H1 (cell line): ENCODE measurements around the gene LBP. TPM values are rescaled to one million over a fixed set of nuclear protein-coding genes. Genes with fewer than 3 reads are reported as not detected.

Experiments used
- CTCF ChIA-PET: fragments of 300-600 bp; sonication (Branson Sonifier 250); formaldehyde crosslinking; loops from one replicate; lab custom pipeline; 2021; ENCODE audit not compliant: partially characterized antibody; lab: Charles Lee
- POLR2A ChIA-PET: fragments of 300-600 bp; sonication (Branson Sonifier 250); formaldehyde crosslinking; loops from one replicate; lab custom pipeline; 2021; ENCODE audit warnings: inconsistent platforms; ENCODE audit not compliant: partially characterized antibody; lab: Charles Lee
- DNase-seq, 2 experiments: peaks; one replicate each; pipeline versions ENCODE4 v3.0.0 to v3.0.0-alpha.2; 2010 to 2022; ENCODE audit warnings: low spot score in 2 of 2, low read depth in 1 of 2, mixed read lengths in 1 of 2
- FAIRE-seq: peaks from 2 replicates; lab custom pipeline; 2011; peaks lifted over from hg19 to GRCh38; lab: Jason Lieb, UNC
- H2AFZ ChIP-seq: 2 replicates; pipeline ENCODE4 v1.8.1; 2012; ENCODE audit warnings: low read length, inconsistent platforms
- H2AK5ac ChIP-seq: 2 replicates; pipeline ENCODE4 v1.6.1; 2013; ENCODE audit warnings: low read depth, low read length
- H2BK120ac ChIP-seq: replicated peaks from 2 replicates; pipeline ENCODE3; 2013; ENCODE audit warnings: low read depth, low read length, inconsistent platforms
- H2BK12ac ChIP-seq: 2 replicates; pipeline ENCODE4 v1.6.1; 2013; ENCODE audit warnings: low read depth, low read length
- H2BK15ac ChIP-seq: 2 replicates; pipeline ENCODE4 v1.6.1; 2013; ENCODE audit warnings: low read length
- H2BK20ac ChIP-seq: 2 replicates; pipeline ENCODE4 v1.6.1; 2013; ENCODE audit warnings: low read length
- H2BK5ac ChIP-seq: 2 replicates; pipeline ENCODE4 v1.6.1; 2013; ENCODE audit warnings: low read depth, low read length
- H3K14ac ChIP-seq: 2 replicates; pipeline ENCODE4 v1.6.1; 2013; ENCODE audit warnings: inconsistent platforms; ENCODE audit not compliant: insufficient read length
- H3K18ac ChIP-seq: 2 replicates; pipeline ENCODE4 v1.6.1; 2013; ENCODE audit warnings: low read length; ENCODE audit errors: extremely low read depth
- H3K23ac ChIP-seq: 2 replicates; pipeline ENCODE4 v1.6.1; 2013; ENCODE audit warnings: inconsistent platforms; ENCODE audit not compliant: insufficient read length
- H3K23me2 ChIP-seq: 2 replicates; pipeline ENCODE4 v1.6.1; 2013; ENCODE audit warnings: low read depth, low read length
- H3K27ac ChIP-seq: 2 replicates; pipeline ENCODE4 v1.6.1; 2011; ENCODE audit warnings: low read depth, low read length, inconsistent platforms
- H3K27me3 ChIP-seq, 4 experiments: replicated peaks in 1 of 4; 1 replicate in 1 of 4; 2 replicates in 3 of 4; pipeline versions ENCODE4 v1.6.1 to v1.8.1; 2011 to 2013; ENCODE audit warnings: low read length in 3 of 4, mild to moderate bottlenecking in 3 of 4, inconsistent platforms in 2 of 4, mixed read lengths in 2 of 4, moderate library complexity in 1 of 4; ENCODE audit not compliant: control insufficient read depth in 3 of 4, insufficient read depth in 3 of 4; ENCODE audit errors: extremely low read depth in 1 of 4
- H3K36me3 ChIP-seq, 4 experiments: 2 replicates each; pipeline versions ENCODE4 v1.6.1 to v1.8.1; 2011 to 2013; ENCODE audit warnings: mild to moderate bottlenecking in 4 of 4, low read length in 3 of 4, moderate library complexity in 2 of 4, control low read depth in 1 of 4, inconsistent platforms in 1 of 4; ENCODE audit not compliant: insufficient read depth in 4 of 4, control insufficient read depth in 2 of 4
- H3K4ac ChIP-seq: replicated peaks from 2 replicates; pipeline ENCODE3; 2013; ENCODE audit warnings: low read length, low read depth, mixed read lengths, inconsistent platforms; ENCODE audit not compliant: insufficient read length
- H3K4me1 ChIP-seq, 4 experiments: replicated peaks in 1 of 4; 1 replicate in 1 of 4; 2 replicates in 3 of 4; pipeline versions ENCODE4 v1.6.1 to v1.8.1; 2011 to 2013; ENCODE audit warnings: low read length in 3 of 4, inconsistent platforms in 2 of 4, mixed read lengths in 1 of 4; ENCODE audit not compliant: insufficient read depth in 4 of 4, control insufficient read depth in 3 of 4
- H3K4me2 ChIP-seq, 2 experiments: 2 replicates each; pipeline versions ENCODE4 v1.6.1 to v1.8.1; 2011 to 2013; ENCODE audit warnings: low read depth in 2 of 2, low read length in 2 of 2, control low read depth in 1 of 2, inconsistent platforms in 1 of 2, mild to moderate bottlenecking in 1 of 2; ENCODE audit not compliant: insufficient read depth in 1 of 2
- H3K4me3 ChIP-seq, 4 experiments: fragments of 200-600, 300-600 bp in 1 of 4; sonication (generic), shearing (Covaris generic), sonication (Bioruptor Twin) in 1 of 4; 2 replicates each; pipeline versions ENCODE4 v1.5.1 to v1.8.1; 2011 to 2016; ENCODE audit warnings: low read length in 4 of 4, low read depth in 3 of 4, control low read depth in 2 of 4, inconsistent platforms in 2 of 4, mild to moderate bottlenecking in 2 of 4, mixed read lengths in 1 of 4, moderate library complexity in 1 of 4; ENCODE audit not compliant: insufficient read depth in 2 of 4; ENCODE audit errors: extremely low read depth in 1 of 4
- H3K56ac ChIP-seq: replicated peaks from 2 replicates; pipeline ENCODE3; 2013; ENCODE audit warnings: low read depth, mild to moderate bottlenecking, mixed read lengths, low read length, inconsistent platforms; ENCODE audit not compliant: insufficient read length
- H3K79me1 ChIP-seq: 2 replicates; pipeline ENCODE4 v1.6.1; 2013; ENCODE audit warnings: low read depth, low read length, control low read depth
- H3K79me2 ChIP-seq, 2 experiments: 2 replicates each; pipeline versions ENCODE4 v1.6.1 to v1.8.1; 2012 to 2013; ENCODE audit warnings: low read length in 2 of 2, mild to moderate bottlenecking in 2 of 2, inconsistent platforms in 1 of 2; ENCODE audit not compliant: insufficient read depth in 2 of 2, control insufficient read depth in 1 of 2
- H3K9ac ChIP-seq, 4 experiments: replicated peaks in 1 of 4; 1 replicate in 1 of 4; 2 replicates in 3 of 4; pipeline versions ENCODE4 v1.6.1 to v1.8.1; 2011 to 2013; ENCODE audit warnings: low read depth in 3 of 4, low read length in 3 of 4, control low read depth in 2 of 4, mild to moderate bottlenecking in 2 of 4, moderate library complexity in 2 of 4, inconsistent platforms in 1 of 4; ENCODE audit errors: extremely low read depth in 1 of 4
- H3K9me3 ChIP-seq, 2 experiments: 2 replicates each; pipeline versions ENCODE4 v1.6.1 to v1.8.1; 2012 to 2013; ENCODE audit warnings: mild to moderate bottlenecking in 2 of 2, moderate library complexity in 2 of 2, control low read depth in 1 of 2, inconsistent platforms in 1 of 2, low read depth in 1 of 2, low read length in 1 of 2, mixed read lengths in 1 of 2; ENCODE audit not compliant: insufficient read depth in 2 of 2
- H4K20me1 ChIP-seq, 2 experiments: replicated peaks in 1 of 2; 2 replicates each; pipeline versions ENCODE3 to v1.8.1; 2011 to 2013; ENCODE audit warnings: inconsistent platforms in 2 of 2, low read length in 2 of 2, mild to moderate bottlenecking in 1 of 2; ENCODE audit not compliant: insufficient read depth in 2 of 2, control insufficient read depth in 1 of 2
- H4K5ac ChIP-seq: 2 replicates; pipeline ENCODE4 v1.6.1; 2013; ENCODE audit warnings: low read length, low read depth, mixed read lengths, inconsistent platforms; ENCODE audit not compliant: insufficient read length
- H4K8ac ChIP-seq: 2 replicates; pipeline ENCODE4 v1.8.0; 2013; ENCODE audit warnings: mild to moderate bottlenecking, moderate library complexity, low read length, inconsistent platforms; ENCODE audit not compliant: insufficient read depth; ENCODE audit errors: extremely low read depth
- H4K91ac ChIP-seq: replicated peaks from 2 replicates; pipeline ENCODE3; 2013; ENCODE audit warnings: low read length, mixed read lengths, inconsistent platforms; ENCODE audit not compliant: insufficient read length
- FOSL1 ChIP-seq: IDR thresholded peaks from 2 replicates; pipeline ENCODE4 v1.6.1; 2011; ENCODE audit warnings: mild to moderate bottlenecking, low read depth, low read length, moderate library complexity; ENCODE audit not compliant: insufficient read depth
- HDAC2 ChIP-seq, 2 experiments: fragments of 300-600 bp in 1 of 2; sonication (generic) in 1 of 2; IDR thresholded peaks; 2 replicates each; pipeline ENCODE4 v1.6.1; 2011 to 2012; ENCODE audit warnings: low read depth in 2 of 2, low read length in 2 of 2, mild to moderate bottlenecking in 2 of 2, moderate library complexity in 2 of 2, borderline replicate concordance in 1 of 2, inconsistent platforms in 1 of 2
- WGBS, 2 experiments: shearing (Covaris generic) in 1 of 2; methylation state at CpG; one replicate each; pipeline versions ENCODE4 v1.1.6 to v1.1.7; 2013 to 2015; ENCODE audit warnings: low lambda C conversion rate in 2 of 2, mixed read lengths in 2 of 2, inconsistent platforms in 1 of 2, low coverage in 1 of 2, missing lambda C conversion rate in 1 of 2; ENCODE audit not compliant: insufficient replicate concordance in 2 of 2, insufficient coverage in 1 of 2, insufficient read length in 1 of 2; ENCODE audit errors: extremely low coverage in 1 of 2, missing lambda C conversion rate in 1 of 2; 5-methylcytosine and 5-hydroxymethylcytosine counted together
- polyA plus RNA-seq, 7 experiments: library from polyadenylated mRNA; depleted of rRNA in 3 of 7; stranded (reverse) in 5 of 7; unstranded in 2 of 7; fragments of >200 nt in 5 of 7; fragments of 200-250 nt in 2 of 7; gene quantifications; 1 replicate in 5 of 7; 2 replicates in 1 of 7; 4 replicates in 1 of 7; pipeline versions ENCODE4 v1.2.1 to v1.2.3, GENCODE V29; 2011 to 2013; ENCODE audit warnings: missing spikeins in 2 of 7, mixed read lengths in 2 of 7
- total RNA-seq: library from RNA; stranded (reverse); fragmentation: NEBNext Ultra II Directional; extraction: Animal tissue kit (Norgen Biotek cat#: 25700); gene quantifications from 2 replicates; pipeline ENCODE4 v1.2.1, GENCODE V29; 2021

LBP gene
- total and polyA plus RNA-seq, 2 of the 8 experiments (the other 6 are each of a cell fraction or from before 2014, with no cell fraction given), result 0.60 to 0.63 TPM

GRCh38 chr20:38307371-38308046 is 38.8 kb upstream of the LBP start:
- WGBS, 2 experiments, result 84% methylated on average over 8 of the region's 8 CpGs; no CpG with 5 or more reads in 1 of the 2 experiments
- ChIA-PET CTCF (interaction anchor here (0.6 to 2.5 kb wide), 10 partner anchors 16 to 253 kb away, joined by 3 to 10 read pairs (median 3); no protein-coding TSS in a partner anchor), POLR2A (interaction anchor here (0.8 to 1.9 kb wide), 3 partner anchors 9 to 111 kb away, joined by 3 to 4 read pairs (median 4); no protein-coding TSS in a partner anchor)
- H3K27ac ChIP-seq, result no peak overlapping the region
- H3K4me1 ChIP-seq, result no peaks in the 10 kb centered on the region
- H4K5ac ChIP-seq, result no peak overlapping the region
- H3K56ac ChIP-seq, result no peak overlapping the region
- no peak overlapping the region; a peak in 1 of 7 replicates for H3K9ac ChIP-seq
- no peaks in the 10 kb centered on the region for H4K20me1 ChIP-seq
- H2BK15ac ChIP-seq, result no peak overlapping the region
- no peak overlapping the region for H2BK20ac ChIP-seq
- no peak overlapping the region for H4K91ac ChIP-seq
- DNase-seq (no peak), FAIRE-seq (no peak)
- H3K9me3 ChIP-seq, result no peaks in the 10 kb centered on the region; a peak in 1 of 4 replicates
- no peaks in the 10 kb centered on the region for H3K79me1 ChIP-seq
- no peaks in the 10 kb centered on the region for H3K79me2 ChIP-seq
- no peak overlapping the region for H3K14ac ChIP-seq
- TF ChIP-seq FOSL1 (no peak), HDAC2 (IDR thresholded peaks at IDR 0.05; ENCODE audit: borderline replicate concordance in 1 of 2, low read depth in 2 of 2, low read length in 2 of 2) (no peak)
- H3K23ac ChIP-seq, result no peak overlapping the region
- H3K23me2 ChIP-seq, result no peaks in the 10 kb centered on the region
- H3K4me2 ChIP-seq, result no peak overlapping the region
- no peaks in the 10 kb centered on the region; a peak in 1 of 7 replicates for H3K27me3 ChIP-seq
- H3K4ac ChIP-seq, result no peak overlapping the region
- no peak overlapping the region for H2AK5ac ChIP-seq
- H2AFZ ChIP-seq, result no peak overlapping the region
- no peak overlapping the region for H3K4me3 ChIP-seq
- no peak overlapping the region for H4K8ac ChIP-seq
- no peak overlapping the region for H2BK120ac ChIP-seq
- no peak overlapping the region for H3K18ac ChIP-seq
- H2BK12ac ChIP-seq, result no peak overlapping the region
- no peaks in the 10 kb centered on the region for H3K36me3 ChIP-seq
- H2BK5ac ChIP-seq, result no peak overlapping the region
